Left renal pelvis (tissue), 4 donors: ENCODE results near the gene CP. TPM values are rescaled to one million over a fixed set of nuclear protein-coding genes. Genes with fewer than 3 reads are reported as not detected.

Experiments used
- DNase-seq, 4 donors: peaks; one replicate each; pipeline ENCODE4 v3.0.0-alpha.2; 2013; ENCODE audit warnings: low read depth in 4 of 4, low spot score in 3 of 4
- polyA plus RNA-seq, 4 donors: library from polyadenylated mRNA; unstranded; fragments of 120-200 nt; gene quantifications; one replicate each; pipeline ENCODE4 v1.2.1, GENCODE V29; 2013; ENCODE audit not compliant: insufficient read length in 4 of 4

Gene CP
- polyA plus RNA-seq, 4 donors, result 0.81 to 1.6 (median 0.91) TPM

GRCh38 chr3:149188494-149188893 is 33.1 kb downstream of the CP start:
- no peak for DNase-seq

- no peak for DNase-seq
Observed at GRCh38 chr3:149186721-149187120, 34.9 kb downstream of the CP start.

- no peak for DNase-seq
Observed at GRCh38 chr3:149186219-149186618, 35.4 kb downstream of the CP start.

- no peak for DNase-seq
Observed at GRCh38 chr3:149181182-149181581, 40.4 kb downstream of the CP start.

- peak in 1 of 4 donors; percentile 6 for DNase-seq
Observed at GRCh38 chr3:149180057-149180573, 41.5 kb downstream of the CP start.

GRCh38 chr3:149179220-149179619 is 42.4 kb downstream of the CP start:
- no peak for DNase-seq

GRCh38 chr3:149177122-149177521 is 44.5 kb downstream of the CP start:
- no peak for DNase-seq

GRCh38 chr3:149174901-149175300 is 46.7 kb downstream of the CP start:
- peak in 1 of 4 donors; percentile 33 for DNase-seq

GRCh38 chr3:149170672-149171071 is 51.0 kb downstream of the CP start:
- DNase-seq, result no peak

- no peak for DNase-seq
Observed at GRCh38 chr3:149167898-149168297, 53.7 kb downstream of the CP start.

GRCh38 chr3:149163066-149163465 is 58.6 kb downstream of the CP start:
- DNase-seq, result no peak

- no peak for DNase-seq
Observed at GRCh38 chr3:149162007-149162406, 59.6 kb downstream of the CP start.

- DNase-seq, result no peak
Observed at GRCh38 chr3:149160754-149161300, 60.8 kb downstream of the CP start.

GRCh38 chr3:149153402-149153801 is 68.2 kb downstream of the CP start:
- DNase-seq, result no peak

- no peak for DNase-seq
Observed at GRCh38 chr3:149152420-149152819, 69.2 kb downstream of the CP start.

- peak in 1 of 4 donors; percentile 27 for DNase-seq
Observed at GRCh38 chr3:149151843-149152242, 69.8 kb downstream of the CP start.

GRCh38 chr3:149150436-149150835 is 71.2 kb downstream of the CP start:
- no peak for DNase-seq

- DNase-seq, result no peak
Observed at GRCh38 chr3:149145974-149146373, 75.7 kb downstream of the CP start.

- no peak for DNase-seq
Observed at GRCh38 chr3:149145356-149145755, 76.3 kb downstream of the CP start.

GRCh38 chr3:149142682-149143081 is 78.9 kb downstream of the CP start:
- no peak for DNase-seq

GRCh38 chr3:149134575-149134974 is 87.1 kb downstream of the CP start:
- peak in 2 of 4 donors; percentile 15 to 22 for DNase-seq

- no peak for DNase-seq
Observed at GRCh38 chr3:149131589-149131988, 90.0 kb downstream of the CP start.
